Measurements from ENCODE around the gene TENM3.

GRCh38 chr4:182629096-182629495, 385.9 kb downstream of the TENM3 start:
- TF ChIP-seq ZNF70 (CRISPR knock-in tag; IDR thresholded peaks at IDR 0.05) (no peak), ZFP3 (CRISPR knock-in tag; IDR thresholded peaks at IDR 0.05) (no peak), PATZ1 (CRISPR knock-in tag; IDR thresholded peaks at IDR 0.05; ENCODE audit: borderline replicate concordance) (no peak), CREB5 (CRISPR knock-in tag; IDR thresholded peaks at IDR 0.05; ENCODE audit: low read depth) (no peak)
